ENCODE data around the gene KAT6B.
"Not testable (repeated sequence)": the region's sequence is repeated elsewhere in the genome, so short reads cannot be mapped to it uniquely, and the experiment has no call there.

Gene KAT6B

DNA sequence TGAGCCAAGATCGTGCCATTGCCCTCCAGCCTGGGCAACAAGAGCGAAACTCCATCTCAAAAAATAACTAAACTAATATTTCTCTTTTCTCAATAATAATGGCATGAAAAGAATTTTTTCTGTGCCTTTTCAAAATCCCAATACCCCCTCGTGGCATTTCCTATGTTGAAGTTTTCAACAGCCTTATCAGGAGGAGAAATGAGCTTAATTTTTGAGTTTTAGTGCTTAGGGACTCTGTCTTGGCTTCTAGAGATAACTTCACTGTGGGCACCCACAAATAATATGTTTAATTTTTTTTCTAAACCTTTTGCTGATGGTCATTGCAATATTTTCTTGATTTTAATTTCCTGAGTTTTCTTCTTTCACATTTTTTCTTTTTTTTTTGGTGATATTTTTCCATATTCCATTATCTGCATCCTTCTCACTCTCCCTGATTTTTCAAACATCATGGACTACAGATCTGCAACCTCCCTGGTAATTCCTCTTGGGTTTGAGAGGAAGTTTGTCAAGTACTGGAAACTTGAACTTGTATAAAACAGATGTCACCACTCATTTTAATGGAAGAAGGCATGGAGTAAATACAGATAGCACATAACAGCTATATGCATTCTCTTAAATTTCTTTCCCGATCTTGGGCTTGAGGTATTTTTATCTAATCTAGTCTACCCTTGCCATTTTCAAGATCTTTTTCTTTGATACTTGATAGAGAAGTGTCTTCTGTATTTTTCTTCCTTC, 84.0 kb downstream of the KAT6B start:
- no peak overlapping the region for H3K4me3 ChIP-seq (ENCODE audit: low read depth, low read length)
- no peak for DNase-seq (ENCODE audit: low read depth)

DNA sequence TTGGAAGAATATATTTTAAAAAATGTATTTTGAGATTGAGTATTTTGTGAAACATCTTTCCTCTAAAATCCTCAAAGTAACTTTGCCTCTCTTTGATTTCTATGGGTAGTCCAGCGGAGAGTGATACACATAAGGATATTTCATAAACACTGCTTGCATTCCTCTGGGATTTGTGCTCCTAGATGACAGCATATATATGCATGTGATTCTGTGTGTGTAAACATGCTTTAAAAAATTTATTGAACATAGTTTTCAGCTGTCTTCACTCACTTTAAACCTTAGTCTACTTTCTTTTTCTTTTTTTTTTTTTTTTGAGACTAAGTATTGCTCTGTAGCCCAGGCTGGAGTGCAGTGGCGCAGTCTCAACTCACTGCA, 84.6 kb downstream of the KAT6B start:
- no peak overlapping the region for H3K4me3 ChIP-seq (ENCODE audit: low read depth, low read length)
- DNase-seq (ENCODE audit: low read depth), result no peak

DNA sequence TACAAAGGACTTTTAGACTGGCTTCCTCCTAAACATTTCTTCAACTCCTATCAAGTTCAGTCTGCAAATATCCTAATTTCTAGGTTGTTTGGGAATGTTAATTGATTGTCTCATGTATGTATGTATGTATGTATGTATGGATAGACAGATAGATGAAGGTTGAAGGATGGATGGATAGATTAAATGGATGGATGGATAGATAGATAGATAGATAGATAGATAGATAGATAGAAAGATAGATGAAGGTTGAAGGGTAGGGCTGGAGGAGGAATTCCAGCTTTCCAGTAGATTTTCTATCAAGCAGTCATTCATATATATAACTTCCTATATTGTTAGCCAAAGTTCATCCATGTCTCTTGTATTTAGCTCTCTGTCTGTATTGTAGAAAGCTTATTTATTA, 85.8 kb downstream of the KAT6B start:
- H3K4me3 ChIP-seq (ENCODE audit: low read depth, low read length), result no peak overlapping the region
- DNase-seq (ENCODE audit: low read depth), result no peak

DNA sequence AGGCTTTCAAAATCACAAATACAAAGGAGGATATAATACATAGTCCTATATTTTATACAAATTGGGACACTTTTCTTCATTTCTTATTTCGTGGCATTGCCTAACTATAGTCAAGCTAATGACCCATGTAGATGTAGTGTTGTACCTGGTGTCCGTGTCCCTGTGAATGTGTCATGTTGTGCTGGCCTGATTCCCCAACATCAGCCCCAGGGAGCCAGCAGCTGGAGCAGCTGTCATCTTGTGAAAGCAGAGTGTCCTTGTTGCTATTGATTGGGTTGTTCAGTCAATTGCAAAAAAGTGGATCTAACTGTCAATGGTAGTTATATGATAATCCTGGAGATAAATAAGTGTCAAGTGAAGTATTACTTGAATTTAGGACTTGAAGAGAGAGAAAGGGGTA, 86.3 kb downstream of the KAT6B start:
- DNase-seq (ENCODE audit: low read depth), result no peak
- H3K4me3 ChIP-seq (ENCODE audit: low read depth, low read length), result no peak overlapping the region

DNA sequence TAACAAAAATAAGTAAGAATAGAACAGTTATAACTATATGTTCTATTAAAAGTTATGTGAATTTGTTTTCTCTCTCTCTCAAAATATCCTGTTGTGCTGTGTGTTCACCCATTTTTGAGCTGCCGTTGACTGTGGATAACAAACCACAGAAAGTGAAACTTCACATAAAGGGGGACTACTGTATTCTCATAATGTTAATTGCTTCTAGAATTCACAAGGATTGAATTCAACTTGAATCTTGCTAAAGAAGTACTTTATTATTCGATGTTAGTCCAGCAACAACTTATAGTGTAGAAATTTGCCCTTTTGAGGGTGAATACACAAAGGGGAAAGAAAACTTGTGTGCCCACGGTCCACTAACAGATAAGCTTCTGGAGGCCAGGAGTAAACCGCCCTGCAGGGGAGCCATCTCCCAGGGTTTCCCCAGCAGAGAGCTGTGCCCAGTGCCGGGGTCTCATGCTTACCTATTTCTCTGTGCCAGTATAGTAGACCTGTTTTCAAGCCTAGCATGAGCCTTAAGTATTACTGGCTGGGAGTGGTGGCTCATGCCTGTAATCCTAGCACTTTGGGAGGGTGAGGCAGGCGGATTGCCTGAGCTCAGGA, 87.1 kb downstream of the KAT6B start:
- H3K4me3 ChIP-seq (ENCODE audit: low read depth, low read length), result no peak overlapping the region
- DNase-seq (ENCODE audit: low read depth), result no peak

DNA sequence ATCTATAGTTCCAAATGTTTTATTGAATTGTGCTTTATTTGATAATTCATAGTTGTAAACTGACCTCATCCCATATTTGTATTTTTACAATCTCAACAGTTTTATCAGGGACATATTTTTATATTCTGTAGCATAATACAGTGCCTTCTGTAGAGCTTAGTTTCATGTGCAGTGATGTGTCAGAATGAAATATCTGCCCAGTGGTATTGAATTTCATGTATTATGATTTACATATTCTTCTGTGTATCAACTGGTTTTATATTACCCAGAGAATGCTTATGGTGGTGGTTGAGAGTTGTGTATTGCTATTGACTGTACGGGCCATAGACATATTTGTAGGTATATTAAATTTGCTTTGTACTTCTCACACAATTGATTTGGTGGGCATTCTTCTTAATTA, 89.9 kb downstream of the KAT6B start:
- no peak overlapping the region for H3K4me3 ChIP-seq (ENCODE audit: low read depth, low read length)

DNA sequence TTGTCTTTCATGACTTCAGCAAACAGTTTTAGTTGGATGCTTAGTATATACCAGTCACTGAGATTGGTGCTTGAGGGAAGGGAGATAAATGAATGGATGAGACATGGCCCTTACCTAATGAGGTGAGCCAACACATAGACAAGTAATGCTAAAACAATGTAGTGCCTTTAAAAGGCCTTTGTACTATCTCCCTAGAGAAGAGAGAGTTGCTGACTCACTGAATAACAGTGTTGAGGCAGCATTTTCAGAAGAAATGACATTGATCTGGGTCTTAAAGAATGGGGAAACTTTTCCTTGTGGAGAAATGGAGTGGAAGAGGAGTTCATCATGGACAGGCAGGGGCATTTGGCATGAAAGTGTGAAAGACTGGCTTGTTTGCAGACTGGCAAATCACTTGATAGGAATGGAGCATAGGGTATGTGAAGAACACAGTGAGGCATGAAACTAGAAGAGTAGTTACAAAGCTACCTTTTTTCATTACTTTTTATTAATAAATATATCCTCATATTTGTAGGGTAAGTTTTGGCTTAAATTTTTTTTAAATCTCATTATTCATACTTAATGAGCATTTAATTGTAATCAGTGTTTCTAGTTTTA, 91.2 kb downstream of the KAT6B start:
- DNase-seq (ENCODE audit: low read depth), result peak; percentile 72
- no peak overlapping the region for H3K4me3 ChIP-seq (ENCODE audit: low read depth, low read length)

More for the DNA sequence above, 89.9 kb downstream of the KAT6B start:
- DNase-seq (ENCODE audit: low read depth), result no peak

DNA sequence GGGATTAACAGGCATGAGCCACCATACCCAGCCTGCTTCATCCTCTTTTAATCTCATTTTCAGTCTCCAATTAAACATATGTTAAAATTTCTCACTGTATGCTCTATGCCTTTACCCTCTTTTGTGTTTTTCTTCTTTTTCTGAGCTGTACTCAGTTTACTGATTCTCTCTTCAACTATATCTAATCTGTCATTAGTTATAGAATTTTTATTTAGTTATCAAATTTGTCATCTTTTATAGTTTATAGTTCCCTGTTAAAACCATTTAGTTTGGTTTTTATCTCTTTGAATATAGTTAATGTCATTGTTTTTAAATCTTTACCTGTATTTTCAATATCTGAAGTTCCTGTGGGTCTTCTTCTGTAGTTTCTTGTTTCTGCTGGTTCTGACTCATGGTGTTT, 93.3 kb downstream of the KAT6B start:
- no peak for DNase-seq (ENCODE audit: low read depth)
- no peak overlapping the region for H3K4me3 ChIP-seq (ENCODE audit: low read depth, low read length)

DNA sequence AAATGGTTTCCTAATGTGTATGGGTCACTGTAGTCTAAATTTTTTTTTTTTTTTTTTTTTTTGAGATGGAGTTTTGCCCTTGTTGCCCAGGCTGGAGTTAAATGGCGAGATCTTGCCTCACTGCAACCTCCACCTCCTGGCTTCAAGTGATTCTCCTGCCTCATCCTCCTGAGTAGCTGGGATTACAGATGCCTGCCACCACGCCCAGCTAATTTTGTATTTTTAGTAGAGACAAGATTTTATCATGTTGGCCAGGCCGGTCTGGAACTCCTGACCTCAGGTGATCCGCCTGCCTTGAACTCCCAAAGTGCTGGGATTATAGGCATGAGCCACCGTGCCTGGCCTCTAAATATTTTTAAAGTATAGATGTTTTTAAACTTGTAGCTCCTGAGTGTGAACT, 94.7 kb downstream of the KAT6B start:
- not testable (repeated sequence) for H3K4me3 ChIP-seq (ENCODE audit: low read depth, low read length); DNase-seq (ENCODE audit: low read depth)

DNA sequence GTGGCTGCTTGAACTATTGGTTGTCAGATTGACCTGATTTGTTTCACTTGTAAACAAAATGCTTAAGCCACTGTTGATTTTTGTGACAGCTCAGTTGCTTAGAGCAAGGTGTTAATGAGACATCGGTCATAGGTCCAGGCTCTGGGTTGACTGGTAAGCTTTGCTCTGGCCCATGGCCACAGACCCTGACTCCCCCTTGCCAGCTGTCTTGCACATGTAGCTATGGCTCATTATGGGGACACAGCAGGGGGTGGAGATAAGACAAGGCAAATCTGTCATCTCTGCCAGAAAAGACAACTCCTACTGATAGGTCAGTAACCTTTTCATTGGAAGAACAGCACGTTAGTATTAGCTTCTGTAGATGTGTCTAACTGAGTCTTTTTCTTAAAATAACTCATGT, 95.3 kb downstream of the KAT6B start:
- no peak for DNase-seq (ENCODE audit: low read depth)
- no peak overlapping the region for H3K4me3 ChIP-seq (ENCODE audit: low read depth, low read length)

DNA sequence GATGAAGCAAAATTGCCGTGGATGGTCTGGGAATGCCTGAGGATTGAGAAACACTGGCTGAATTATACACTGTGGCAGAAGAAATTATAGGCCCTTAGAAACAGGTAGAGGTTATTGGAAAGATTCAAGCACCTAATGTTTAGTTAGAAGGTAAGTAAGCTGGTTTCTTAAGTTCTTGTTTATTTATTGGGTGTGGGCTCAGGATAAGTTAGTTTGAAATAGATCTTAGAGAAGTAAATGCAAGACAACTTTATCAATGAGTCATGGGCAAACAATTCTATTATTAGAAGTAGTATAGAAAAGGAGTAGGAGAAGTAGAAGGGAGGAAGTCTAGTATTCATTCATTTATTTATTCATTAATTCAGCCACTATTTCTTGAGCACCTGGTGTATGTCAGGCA, 96.5 kb downstream of the KAT6B start:
- no peak overlapping the region for H3K4me3 ChIP-seq (ENCODE audit: low read depth, low read length)

DNA sequence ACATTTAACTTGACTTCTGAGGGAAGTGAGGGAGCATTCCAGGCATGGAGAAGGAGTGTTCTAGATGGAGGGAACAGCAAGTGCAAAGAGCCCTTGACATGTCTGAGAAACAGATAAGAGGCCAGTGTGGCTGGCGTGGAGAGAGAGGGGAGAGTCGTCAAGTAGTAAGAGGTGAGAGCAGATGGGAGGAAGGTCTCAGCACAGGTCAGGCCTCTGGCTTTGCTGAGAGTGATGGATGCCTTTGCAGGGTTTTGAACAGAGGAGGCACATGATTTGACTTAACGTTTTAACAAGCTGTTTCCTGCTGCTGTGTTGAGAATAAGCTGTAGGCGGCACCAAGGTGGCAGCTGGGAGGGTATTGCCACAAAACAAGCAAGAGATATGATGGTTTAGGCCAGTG, 97.2 kb downstream of the KAT6B start:
- H3K4me3 ChIP-seq (ENCODE audit: low read depth, low read length), result no peak overlapping the region
- DNase-seq (ENCODE audit: low read depth), result no peak

More for the DNA sequence above, 96.5 kb downstream of the KAT6B start:
- no peak for DNase-seq (ENCODE audit: low read depth)

DNA sequence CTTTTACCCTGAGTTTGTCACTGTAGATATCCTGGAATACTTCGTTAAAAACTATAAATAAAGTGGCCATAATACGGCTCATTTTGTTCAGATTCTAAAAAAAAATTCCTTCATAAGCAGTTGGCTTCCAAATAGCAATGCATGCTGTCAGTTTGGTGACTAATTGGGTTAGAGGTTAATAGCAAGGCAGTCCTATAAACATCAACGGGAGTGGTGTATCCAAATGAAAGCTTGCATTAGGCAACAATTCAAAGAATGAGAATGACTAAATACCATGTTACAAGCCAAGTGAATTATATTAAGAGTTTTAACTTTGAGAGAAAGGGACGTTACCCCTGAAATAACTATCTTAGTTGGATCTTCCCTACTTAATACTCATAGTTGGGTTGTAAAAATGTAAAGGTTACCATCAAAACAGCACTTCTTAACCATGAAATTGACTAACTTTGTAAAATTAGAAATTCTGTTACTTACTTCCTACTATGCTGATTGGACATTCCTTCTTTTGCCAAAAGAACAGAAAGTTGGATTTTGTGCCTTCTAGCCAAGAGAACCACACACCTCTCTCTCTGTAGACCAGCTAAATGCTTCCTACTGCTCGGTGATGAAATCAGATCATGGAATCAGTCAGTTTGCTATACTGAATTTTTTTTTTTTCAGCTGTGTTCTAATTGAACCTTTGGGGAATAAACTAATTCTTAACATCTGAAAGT, 98.0 kb downstream of the KAT6B start:
- H3K4me3 ChIP-seq (ENCODE audit: low read depth, low read length), result no peak overlapping the region
- peak; percentile 87 for DNase-seq (ENCODE audit: low read depth)

DNA sequence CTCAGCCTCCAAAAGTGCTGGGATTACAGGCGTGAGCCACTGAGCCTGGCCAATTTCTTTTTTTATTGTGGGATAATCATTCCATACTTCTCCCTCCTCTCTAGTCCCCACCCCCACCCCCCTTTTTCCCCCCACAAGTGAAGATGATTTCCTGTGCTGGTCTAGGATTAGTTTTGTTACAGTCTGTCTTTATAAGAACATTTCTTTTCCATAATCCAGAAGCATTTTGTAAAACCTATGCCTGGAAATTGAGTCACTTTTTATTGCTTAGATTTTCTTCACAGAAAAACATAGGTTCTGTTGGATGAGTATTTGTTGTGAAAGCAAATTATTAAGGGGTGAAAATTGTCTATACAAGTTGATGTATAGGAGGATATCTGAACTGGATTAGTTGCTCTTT, 98.9 kb downstream of the KAT6B start:
- H3K4me3 ChIP-seq (ENCODE audit: low read depth, low read length), result no peak overlapping the region
- DNase-seq (ENCODE audit: low read depth), result no peak

DNA sequence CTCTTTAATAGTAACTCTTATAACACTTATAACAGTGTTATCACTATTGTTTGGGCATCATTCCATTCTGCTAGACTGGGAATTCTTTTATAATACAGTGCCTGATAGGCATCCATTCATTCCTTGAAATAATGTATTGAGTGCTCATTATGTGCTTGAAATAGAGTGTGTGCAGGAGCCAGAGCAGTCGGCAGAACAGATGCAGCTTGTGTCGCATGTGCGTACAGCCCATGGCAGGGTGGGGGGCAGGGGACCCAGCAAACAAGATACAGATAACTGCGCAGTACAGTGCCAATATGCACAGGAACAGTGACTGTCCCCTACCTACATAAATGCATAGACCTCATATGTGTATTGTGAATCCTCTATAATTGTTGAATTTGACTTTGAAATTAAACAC, 99.3 kb downstream of the KAT6B start:
- no peak overlapping the region for H3K4me3 ChIP-seq (ENCODE audit: low read depth, low read length)
- DNase-seq (ENCODE audit: low read depth), result no peak

DNA sequence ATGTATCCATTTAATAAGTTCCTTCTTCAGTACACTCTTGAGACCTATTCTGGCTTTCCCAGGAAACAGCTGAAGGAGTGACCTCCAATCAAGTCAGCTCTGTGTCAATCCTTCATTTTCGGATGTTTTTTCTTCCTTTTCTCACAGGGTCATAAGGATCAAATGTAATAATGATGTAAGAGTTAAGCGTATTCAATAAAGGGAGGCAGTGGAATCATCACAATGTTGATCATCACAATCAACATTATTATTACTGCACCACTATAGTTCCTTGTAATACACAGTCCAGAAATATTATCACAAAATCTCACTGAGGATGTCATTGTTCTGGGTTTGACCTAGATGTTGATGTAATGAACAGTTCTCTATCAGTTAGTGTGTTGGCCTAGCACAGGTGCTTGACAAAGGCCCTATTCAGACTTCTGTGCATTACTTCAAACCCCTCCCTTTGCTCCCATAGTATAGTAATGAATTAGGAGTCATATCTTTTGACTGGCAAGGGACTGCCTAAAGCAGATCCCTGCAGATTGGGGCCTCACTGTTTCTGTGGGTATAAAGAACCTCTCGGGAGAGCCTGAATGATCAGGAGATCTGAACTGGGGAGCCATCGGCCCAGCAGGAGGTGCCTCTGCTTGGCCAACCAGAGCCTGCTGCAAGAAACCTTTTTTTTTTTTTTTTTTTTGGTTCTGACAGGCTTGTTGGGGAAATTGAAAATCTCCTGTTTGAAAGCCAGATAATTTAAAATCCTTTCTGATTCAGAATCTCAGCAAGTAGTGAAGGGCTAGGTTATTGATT, 100.6 kb downstream of the KAT6B start:
- no peak overlapping the region for H3K4me3 ChIP-seq (ENCODE audit: low read depth, low read length)
- DNase-seq (ENCODE audit: low read depth), result no peak

DNA sequence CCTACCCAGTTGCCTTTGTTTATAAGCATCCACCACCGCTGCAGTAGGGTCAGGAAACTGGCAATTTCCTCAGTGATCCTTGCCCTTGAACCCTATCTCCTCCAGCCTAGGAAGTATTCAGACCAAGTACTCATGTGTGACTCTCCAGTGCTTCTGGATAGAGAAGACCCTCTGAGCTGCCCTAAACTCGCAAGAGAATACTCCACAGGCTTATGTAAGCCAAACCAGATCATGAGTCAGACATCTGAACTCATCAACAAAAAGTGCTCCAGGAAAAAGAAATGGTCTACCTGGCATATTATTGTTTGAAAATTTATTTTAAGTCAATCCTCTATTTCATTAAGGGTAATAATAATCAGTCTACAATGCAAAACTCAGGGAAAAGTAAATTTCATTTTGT, 101.3 kb downstream of the KAT6B start:
- no peak for DNase-seq (ENCODE audit: low read depth)
- H3K4me3 ChIP-seq (ENCODE audit: low read depth, low read length), result no peak overlapping the region

DNA sequence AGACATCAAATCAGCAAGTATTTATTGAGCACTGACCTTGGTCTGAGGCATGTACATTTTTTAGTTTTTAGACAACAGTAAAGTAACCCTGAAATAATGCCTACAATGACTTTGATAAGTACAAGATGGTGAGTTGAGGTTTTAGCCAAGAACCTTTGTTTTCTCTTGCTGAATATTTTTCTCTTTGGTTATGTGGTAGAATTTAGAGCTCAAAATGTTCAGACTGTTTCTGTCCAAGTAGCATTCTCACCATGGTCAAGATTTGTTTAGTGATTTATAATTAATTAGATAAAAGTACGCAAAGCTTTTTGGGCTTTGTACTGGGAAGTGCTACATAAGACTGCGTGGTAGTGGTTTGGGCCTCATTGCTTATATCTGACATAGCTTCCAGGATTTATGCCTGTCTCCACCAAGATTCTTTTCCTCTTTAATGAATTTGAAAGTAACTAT, 102.4 kb downstream of the KAT6B start:
- no peak overlapping the region for H3K4me3 ChIP-seq (ENCODE audit: low read depth, low read length)
- DNase-seq (ENCODE audit: low read depth), result no peak

DNA sequence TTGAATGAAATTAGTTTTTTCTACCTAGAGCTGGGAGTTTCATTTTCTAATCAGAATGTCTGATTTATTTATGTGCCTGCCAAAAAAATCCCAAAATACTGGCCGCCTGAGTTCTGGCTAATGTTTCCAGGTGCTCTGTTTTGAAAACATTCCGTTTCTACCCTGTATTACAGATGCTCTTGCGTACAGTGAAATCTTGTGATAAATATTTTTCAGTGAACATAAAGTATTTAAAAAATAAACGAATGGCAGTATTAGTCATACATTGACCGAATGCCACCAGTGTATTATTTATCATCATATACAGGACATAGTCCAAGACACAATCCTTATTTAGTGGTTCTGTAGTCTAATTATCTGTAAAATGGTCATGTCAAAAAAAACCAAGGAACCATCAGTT, 102.8 kb downstream of the KAT6B start:
- DNase-seq (ENCODE audit: low read depth), result no peak
- no peak overlapping the region for H3K4me3 ChIP-seq (ENCODE audit: low read depth, low read length)

DNA sequence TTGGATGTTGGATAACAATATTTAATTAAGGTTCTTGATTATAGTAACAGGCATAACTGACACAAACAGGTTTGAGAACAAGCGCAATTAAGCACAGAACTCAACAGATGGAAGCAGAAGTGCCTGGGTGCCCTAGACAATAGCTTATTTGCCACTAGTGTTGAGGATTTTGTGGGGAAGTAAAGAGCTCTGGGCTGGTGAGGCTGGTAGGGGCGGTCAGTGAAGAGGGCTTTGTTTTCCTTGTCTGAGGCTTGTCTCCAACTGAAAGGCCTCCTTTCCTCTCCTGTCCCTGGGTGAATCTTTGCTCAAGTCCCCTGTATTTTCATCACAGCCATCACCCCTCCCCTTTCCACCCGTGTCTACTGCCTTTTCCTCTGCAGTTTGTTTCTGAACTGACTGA, 104.6 kb downstream of the KAT6B start:
- no peak overlapping the region for H3K4me3 ChIP-seq (ENCODE audit: low read depth, low read length)

More for the DNA sequence above, 104.6 kb downstream of the KAT6B start:
- no peak for DNase-seq (ENCODE audit: low read depth)

Data from skeletal muscle cell (primary cell).